Measurements from ENCODE around the gene TMEM163. TPM values are rescaled to one million over a fixed set of nuclear protein-coding genes. Genes with fewer than 3 reads are reported as not detected.
A peak's percentile ranks its signal among the peaks of the same experiment; 100 is the strongest.
"Not testable (repeated sequence)": the region's sequence is repeated elsewhere in the genome, so short reads cannot be mapped to it uniquely, and the experiment has no call there.

Gene TMEM163
- polyA plus RNA-seq, 1 experiment = not detected

DNA sequence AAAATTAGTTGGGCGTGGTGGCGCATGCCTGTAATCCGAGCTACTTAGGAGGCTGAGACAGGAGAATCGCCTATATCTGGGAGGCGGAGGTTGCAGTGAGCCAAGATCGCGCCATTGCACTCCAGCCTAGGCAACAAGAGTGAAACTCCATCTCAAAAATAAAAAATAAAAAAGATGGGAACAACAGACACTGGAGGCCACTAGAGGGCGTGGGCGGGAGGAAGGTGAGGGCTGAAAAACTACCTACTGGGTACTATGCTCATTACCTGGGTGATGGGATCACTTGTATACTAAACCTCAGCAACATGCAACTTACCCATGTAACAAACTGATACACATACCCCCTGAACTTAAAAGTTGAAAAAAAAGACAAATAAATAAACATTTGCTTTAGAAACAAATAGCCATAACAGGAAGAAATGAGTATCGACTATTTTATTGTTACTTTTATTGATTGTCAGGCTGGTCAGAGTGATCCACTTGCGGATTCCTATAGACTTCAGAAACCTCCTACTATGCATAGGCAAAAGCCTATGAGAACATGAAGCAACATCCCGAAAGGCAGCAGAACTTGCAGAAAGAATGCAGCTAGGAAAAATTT is 61.0 kb downstream of the TMEM163 start:
- Histone ChIP-seq H3K9me3 (ENCODE audit: control insufficient read depth, insufficient read depth, low read length) (no peaks in the 10 kb centered on the region), H3K27ac (ENCODE audit: low read depth, low read length) (no peak overlapping the region), H3K4me3 (ENCODE audit: low read depth, low read length) (no peak overlapping the region), H3K27me3 (ENCODE audit: control insufficient read depth, insufficient read depth, low read length) (no peaks in the 10 kb centered on the region)
- ChIA-PET POLR2A (no interaction called here), CTCF (interaction anchor here (0.6 to 1.2 kb wide), 2 partner anchors 241 to 1765 kb away, joined by 3 to 4 read pairs; no protein-coding TSS in a partner anchor)
- no peak for DNase-seq (ENCODE audit: low read depth, low spot score)
- TF ChIP-seq CTCF (IDR thresholded peaks at IDR 0.05; ENCODE audit: low read depth, low read length) = peak; percentile 31; the same call in 1 of the 2 replicates

DNA sequence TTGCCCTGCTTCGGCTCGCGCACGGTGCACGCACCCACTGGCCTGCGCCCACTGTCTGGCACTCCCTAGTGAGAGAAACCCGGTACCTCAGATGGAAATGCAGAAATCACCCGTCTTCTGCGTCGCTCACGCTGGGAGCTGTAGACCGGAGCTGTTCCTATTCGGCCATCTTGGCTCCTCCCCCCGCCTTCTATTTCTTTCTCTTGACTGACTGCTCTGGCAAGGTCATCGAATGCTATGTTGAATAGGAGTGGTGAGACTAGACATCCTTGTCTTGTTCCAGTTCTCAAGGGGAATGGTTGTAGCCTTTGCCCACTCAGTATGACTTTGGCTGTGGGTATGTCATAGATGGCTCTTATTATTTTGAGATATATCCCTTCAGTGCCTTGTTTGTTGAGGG is 62.4 kb downstream of the TMEM163 start:
- H3K27me3 ChIP-seq (ENCODE audit: control insufficient read depth, insufficient read depth, low read length); DNase-seq (ENCODE audit: low read depth, low spot score); H3K4me3 ChIP-seq (ENCODE audit: low read depth, low read length); H3K9me3 ChIP-seq (ENCODE audit: control insufficient read depth, insufficient read depth, low read length); H3K27ac ChIP-seq (ENCODE audit: low read depth, low read length); POLR2A ChIA-PET: not testable (repeated sequence)
- CTCF ChIA-PET = interaction anchor here (1.2 kb wide), 1 partner anchor 242 kb away, joined by 4 read pairs; no protein-coding TSS in a partner anchor

DNA sequence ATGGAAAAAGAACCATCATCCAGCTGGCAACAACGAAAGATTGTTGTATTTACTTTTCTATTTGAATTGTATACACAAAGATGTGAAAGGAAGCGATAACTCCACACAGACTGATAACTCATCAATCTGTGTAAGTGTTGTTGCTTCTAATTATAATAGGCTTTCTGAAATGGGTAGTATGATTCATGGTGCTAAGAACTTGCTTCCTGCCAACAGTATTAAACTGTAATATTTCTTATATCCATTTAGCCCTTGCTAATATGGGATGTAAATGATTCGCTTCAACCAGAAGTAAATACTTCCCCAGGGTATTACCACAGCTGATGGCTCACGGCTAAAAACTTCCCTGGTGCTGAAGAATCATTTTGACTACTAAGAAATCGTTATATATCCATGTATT is 70.2 kb downstream of the TMEM163 start:
- CTCF ChIA-PET = no interaction called here
- Histone ChIP-seq H3K27me3 (ENCODE audit: control insufficient read depth, insufficient read depth, low read length) (no peaks in the 10 kb centered on the region), H3K4me3 (ENCODE audit: low read depth, low read length) (no peak overlapping the region), H3K9me3 (ENCODE audit: control insufficient read depth, insufficient read depth, low read length) (no peaks in the 10 kb centered on the region), H3K27ac (ENCODE audit: low read depth, low read length) (no peak overlapping the region)
- POLR2A ChIA-PET = no interaction called here
- no peak for TF ChIP-seq CTCF (IDR thresholded peaks at IDR 0.05; ENCODE audit: low read depth, low read length)
- DNase-seq (ENCODE audit: low read depth, low spot score) = no peak

GRCh38 chr2:134647607-134648256 is 71.1 kb downstream of the TMEM163 start:
- Histone ChIP-seq H3K27ac (ENCODE audit: low read depth, low read length) (no peak overlapping the region), H3K9me3 (ENCODE audit: control insufficient read depth, insufficient read depth, low read length) (no peaks in the 10 kb centered on the region), H3K27me3 (ENCODE audit: control insufficient read depth, insufficient read depth, low read length) (no peaks in the 10 kb centered on the region), H3K4me3 (ENCODE audit: low read depth, low read length) (no peak overlapping the region)
- no peak for DNase-seq (ENCODE audit: low read depth, low spot score)
- POLR2A ChIA-PET = no interaction called here
- no peak for TF ChIP-seq CTCF (IDR thresholded peaks at IDR 0.05; ENCODE audit: low read depth, low read length)
- CTCF ChIA-PET = no interaction called here

DNA sequence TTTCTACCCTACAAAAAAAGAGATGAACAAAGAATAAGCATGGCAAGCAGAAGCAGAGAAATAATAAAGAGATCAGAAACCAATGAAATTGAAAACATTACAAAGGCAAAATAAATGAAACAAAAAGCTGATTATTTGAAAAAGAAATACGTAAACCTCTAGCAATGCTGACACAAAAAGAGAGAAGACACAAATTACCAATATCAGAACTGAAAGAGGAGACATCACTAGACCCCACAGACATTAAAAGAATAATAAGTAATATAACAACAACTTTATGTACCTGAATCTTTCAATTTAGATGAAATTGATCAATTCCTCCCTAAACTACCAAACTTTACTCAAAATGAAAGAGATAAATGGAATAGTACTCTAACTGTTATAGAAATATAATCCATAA is 75.9 kb downstream of the TMEM163 start:
- no peak for TF ChIP-seq CTCF (IDR thresholded peaks at IDR 0.05; ENCODE audit: low read depth, low read length)
- no peak for DNase-seq (ENCODE audit: low read depth, low spot score)
- no peaks in the 10 kb centered on the region for H3K27me3 ChIP-seq (ENCODE audit: control insufficient read depth, insufficient read depth, low read length)
- no peaks in the 10 kb centered on the region for H3K9me3 ChIP-seq (ENCODE audit: control insufficient read depth, insufficient read depth, low read length)
- H3K27ac ChIP-seq (ENCODE audit: low read depth, low read length) = no peak overlapping the region
- CTCF ChIA-PET = no interaction called here
- POLR2A ChIA-PET = no interaction called here
- no peak overlapping the region for H3K4me3 ChIP-seq (ENCODE audit: low read depth, low read length)
